ENCODE results near the gene SF3A1. TPM values are rescaled to one million over a fixed set of nuclear protein-coding genes. Genes with fewer than 3 reads are reported as not detected.

Gene SF3A1
- total RNA-seq, 1 donor from 2014 or later: 27.7 TPM

GRCh38 chr22:30304495-30305244 is 52.0 kb downstream of the SF3A1 start:
- peak; percentile 51 for DNase-seq (ENCODE audit: low spot score)

- no peak for DNase-seq (ENCODE audit: low spot score)
Observed at GRCh38 chr22:30302810-30303138, 53.9 kb downstream of the SF3A1 start.

DNA sequence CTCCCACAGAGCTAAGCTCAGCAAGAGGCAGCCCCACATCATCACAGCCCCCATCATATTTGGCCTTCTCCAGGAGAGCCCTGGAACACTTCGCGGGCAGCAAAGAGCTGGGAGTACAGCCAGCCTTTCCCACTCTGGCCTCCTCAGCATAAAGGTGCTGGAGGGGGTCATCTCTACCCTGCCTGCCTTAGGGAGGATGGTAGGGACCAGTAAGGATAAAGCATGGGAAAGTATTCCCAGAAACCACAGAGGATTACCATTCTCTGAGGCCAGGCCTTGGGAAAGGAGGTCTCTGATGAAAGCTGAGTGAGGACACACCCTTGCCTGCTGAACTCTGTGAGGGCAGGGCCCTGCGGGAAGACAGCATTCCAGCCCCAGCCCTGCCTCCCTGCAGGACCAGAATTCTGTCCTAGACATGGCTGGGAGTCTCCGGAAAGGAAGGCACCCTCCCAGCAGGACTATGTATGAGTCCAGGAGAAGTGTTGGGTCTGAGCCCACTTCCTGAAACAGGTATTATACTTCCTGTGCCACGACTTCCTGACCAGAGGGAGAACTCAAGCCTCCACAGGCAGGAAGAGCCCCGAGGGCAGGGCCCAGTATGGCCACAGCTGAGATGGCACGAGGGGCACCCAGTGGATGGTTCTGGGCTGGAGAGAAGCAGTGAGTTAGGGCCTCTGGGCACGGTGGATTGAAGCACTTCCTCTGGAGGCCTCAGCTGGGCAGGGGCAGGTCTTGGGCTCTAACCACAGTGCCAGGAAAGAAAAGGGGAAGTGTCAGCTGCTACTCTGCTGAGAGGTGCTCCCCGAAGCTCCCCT is 54.5 kb downstream of the SF3A1 start:
- DNase-seq (ENCODE audit: low spot score): peak; percentile 95

DNA sequence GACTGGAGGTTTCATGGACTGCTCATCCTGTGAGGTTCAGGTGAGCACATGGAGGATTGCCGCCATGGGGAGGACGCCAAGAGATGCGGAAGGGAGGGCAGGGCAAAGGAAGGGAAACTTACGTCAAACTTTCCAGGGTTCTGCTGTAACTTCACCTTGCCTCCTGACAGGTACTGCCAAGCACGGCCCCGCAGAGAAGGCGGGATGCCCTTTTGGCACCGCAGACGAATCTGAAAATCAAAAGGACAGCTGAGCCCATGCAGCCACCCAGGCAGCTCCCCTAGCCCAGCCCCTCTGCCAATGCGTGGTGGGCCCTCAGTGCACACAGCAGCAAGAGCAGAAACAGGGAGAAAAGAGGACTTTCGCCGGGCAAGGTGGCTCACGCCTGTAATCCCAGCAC is 57.4 kb downstream of the SF3A1 start:
- DNase-seq (ENCODE audit: low spot score): no peak

DNA sequence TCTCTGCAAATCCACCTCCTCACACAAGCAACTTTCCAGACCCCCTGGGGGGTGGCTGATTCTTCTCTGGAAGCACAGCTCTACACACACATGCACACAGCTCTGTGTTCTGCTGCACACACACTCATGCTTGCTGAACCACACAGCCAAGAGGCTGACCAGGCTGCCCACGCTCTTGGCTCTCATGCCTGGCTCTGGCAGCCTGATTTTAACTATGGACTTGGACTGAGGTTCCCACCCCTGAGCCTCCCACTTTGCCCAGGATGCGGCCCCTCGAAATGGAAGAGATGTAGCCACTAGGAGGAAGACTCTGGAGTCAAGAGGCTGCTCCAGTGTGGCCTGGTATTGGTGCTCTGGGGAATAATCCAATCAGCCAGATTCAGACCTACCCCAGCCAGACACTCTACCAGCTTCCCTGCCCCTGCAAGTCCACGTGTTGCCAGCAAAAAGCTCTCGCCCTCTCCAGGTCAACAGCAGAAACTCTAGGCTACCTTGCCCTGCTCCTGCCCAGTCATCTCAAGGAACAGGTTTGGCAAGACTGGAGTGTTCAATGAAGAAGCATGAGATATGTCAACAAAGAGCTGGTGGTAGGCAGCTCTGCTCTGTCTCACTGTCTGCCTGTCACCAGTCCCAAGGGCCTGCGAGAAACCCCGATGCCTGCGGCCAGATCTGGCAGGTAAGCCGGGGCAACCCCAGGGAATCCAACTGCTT is 58.5 kb downstream of the SF3A1 start:
- DNase-seq (ENCODE audit: low spot score): peak; percentile 72

- no peak for DNase-seq (ENCODE audit: low spot score)
Observed at GRCh38 chr22:30297276-30297990, 59.3 kb downstream of the SF3A1 start.

DNA sequence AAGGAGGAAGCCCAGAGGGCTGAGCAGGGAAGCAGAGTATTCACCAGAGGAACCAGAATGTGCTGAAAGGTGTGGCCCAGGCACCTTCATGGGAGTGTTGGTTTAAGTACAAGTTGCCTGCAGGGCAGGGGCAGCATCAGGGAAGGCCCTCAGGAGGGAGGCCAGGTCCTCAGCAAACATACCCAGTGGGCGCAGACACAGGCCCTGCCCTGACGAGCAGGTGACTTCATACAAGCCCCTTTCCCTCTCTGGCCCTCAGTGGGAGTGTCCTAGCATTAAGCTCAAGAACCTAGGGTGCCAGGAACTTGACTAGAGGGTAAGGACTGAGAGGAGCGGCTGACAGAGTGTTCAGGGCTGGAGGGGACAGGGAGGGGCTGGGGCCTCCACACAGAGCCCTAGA is 59.9 kb downstream of the SF3A1 start:
- no peak for DNase-seq (ENCODE audit: low spot score)

- DNase-seq (ENCODE audit: low spot score): no peak
Observed at GRCh38 chr22:30296324-30296723, 60.4 kb downstream of the SF3A1 start.

- DNase-seq (ENCODE audit: low spot score): no peak
Observed at GRCh38 chr22:30295576-30295975, 61.1 kb downstream of the SF3A1 start.

GRCh38 chr22:30294830-30295229 is 61.9 kb downstream of the SF3A1 start:
- no peak for DNase-seq (ENCODE audit: low spot score)

- DNase-seq (ENCODE audit: low spot score): no peak
Observed at GRCh38 chr22:30294066-30294465, 62.6 kb downstream of the SF3A1 start.

- DNase-seq (ENCODE audit: low spot score): no peak
Observed at GRCh38 chr22:30293026-30293425, 63.7 kb downstream of the SF3A1 start.

DNA sequence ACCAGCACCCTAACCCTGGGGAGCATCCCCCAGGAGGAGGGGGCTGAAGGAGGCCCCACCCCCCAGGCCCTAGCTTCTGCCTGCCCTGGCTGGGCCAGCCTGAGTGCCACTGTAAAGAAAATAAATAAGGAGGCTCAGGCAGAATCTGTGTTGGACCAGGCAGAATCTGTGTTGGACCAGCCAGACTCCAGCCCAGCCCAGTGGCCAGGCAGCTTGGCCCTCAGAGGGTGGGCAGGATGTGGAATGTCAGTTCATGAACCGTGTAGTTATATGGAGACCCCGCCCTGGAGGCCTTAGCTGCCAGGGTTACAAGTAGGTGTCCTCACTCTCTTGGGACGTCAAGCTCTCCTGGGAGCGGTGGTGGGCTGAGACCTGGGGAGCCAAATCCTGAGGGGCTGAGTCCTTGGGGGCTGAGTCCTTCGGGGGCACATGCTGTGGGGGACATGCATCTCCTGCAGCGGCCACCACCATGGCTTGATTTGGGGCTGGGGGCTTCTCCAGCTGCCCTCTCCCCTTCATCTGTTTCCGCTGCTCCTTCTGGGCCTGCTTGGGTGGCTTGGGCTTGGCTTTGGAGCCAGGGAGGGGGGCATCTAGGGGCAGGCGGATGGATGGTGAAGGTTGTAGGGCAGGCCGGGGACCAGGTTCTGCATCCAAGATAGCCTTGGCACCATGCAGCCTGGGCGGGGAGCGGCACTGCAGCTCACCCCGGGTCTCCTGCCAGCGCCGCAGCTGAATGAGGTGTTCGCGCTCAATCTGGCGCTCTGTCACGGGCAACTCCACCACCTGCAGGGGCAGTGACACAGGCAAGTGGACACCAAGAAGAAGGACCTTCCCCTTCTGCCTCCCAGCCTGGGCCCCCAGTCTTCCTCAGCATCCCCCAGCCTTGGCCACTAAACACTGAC is 64.4 kb downstream of the SF3A1 start:
- no peak for DNase-seq (ENCODE audit: low spot score)

DNA sequence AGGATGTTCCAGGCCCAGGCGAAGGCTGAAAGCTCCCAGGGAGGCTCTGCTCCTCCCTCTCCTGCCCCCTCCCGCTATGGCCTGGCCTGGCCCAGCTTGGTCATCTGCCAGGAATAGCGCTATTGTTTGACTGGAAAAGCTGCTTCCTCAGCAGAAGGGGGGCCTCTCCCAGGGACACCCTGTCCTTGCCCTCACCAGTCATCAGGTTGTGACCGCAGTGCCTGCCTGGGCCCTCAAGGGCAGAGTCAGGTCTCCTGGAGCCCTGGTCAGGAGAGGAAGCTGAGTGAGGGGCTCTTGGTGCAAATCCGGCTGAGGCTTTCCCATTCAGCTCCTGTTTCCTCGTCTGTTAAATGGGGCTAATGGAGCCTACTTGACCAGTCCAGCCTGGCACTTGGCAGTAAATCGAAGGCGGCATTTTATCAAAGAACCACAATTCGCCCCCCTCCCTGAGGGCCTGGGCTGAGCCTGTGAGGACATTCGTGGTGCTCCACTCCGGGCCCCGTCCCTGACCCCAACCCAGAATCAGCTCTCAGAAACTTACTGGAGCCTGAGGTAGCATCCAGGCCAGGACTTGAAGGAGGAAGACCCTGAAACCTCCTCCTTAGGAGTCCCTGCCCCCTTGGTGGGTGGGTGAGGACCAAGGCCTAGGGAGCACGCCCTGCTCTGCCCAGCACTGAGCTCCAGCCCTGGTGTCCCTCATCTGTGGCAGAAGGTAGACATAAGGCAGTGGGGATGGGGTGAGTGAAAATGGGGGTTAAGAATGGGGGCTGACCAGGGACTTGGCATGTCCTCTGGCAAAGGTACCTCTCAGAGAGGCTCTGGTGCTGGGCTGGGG is 65.4 kb downstream of the SF3A1 start:
- DNase-seq (ENCODE audit: low spot score): peak; percentile 73

- peak; percentile 64 for DNase-seq (ENCODE audit: low spot score)
Observed at GRCh38 chr22:30290342-30291057, 66.2 kb downstream of the SF3A1 start.

DNA sequence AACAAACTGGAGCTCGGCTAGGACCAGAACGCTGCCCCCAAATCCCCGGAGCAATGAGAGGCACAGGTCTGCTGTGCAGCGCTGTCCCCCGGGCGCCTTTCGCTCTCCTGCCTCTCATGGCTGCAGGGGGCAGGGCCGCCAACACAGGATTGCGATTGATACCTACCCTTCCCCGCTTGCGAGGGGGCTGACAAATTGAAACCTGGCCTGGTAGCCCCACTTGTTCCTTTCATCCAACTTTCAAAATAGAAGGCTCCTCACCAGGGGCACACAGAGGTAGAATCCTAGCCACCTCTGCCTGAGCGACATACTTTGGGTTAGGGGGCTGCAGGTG is 66.7 kb downstream of the SF3A1 start:
- DNase-seq (ENCODE audit: low spot score): no peak

GRCh38 chr22:30289141-30289979 is 67.3 kb downstream of the SF3A1 start, which contains the start of gene CASTOR1:
Gene CASTOR1 (minus strand): TSS chr22:30289505. CDS start chr22:30289497, 8 bp downstream.
- peak; percentile 100 for DNase-seq (ENCODE audit: low spot score)

DNA sequence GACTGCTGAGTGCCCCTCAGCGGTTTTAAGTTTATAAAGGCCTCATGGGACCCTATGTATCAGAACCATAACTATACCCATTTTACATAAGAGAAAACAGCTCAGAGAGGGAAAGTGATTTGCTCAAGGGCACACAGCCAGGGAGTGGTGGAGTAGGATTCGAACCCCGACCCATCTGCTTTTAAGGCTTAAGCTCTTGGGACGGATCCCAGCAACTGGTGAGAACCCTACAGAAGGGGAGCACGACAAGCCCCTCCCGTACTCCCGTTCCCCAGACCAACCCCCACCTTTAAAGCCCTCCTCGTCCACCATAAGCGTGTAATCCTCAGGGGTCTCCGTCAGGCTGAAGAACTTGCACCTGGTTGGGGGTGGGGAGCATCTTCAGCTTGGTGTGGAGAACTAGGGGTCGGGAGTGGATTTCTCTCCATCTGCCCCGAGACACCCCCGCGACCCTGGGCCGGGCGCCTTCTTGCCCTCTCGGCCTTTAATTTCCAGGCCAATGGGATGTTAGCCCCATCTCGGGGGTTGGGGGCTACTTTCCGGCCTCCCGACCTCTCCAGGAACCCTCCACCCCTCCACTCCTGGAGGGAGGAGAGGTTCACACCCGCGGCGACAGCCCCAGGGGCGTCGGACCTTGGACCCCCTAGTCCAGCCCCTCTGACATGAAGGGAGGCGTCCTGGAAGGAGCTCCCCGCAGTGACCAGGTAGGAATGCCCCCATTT is 68.1 kb downstream of the SF3A1 start:
- no peak for DNase-seq (ENCODE audit: low spot score)
